Retina (tissue), 1 donor: Measurements from ENCODE around the gene DYDC1.
"Not testable (repeated sequence)": the region's sequence is repeated elsewhere in the genome, so short reads cannot be mapped to it uniquely, and the experiment has no call there.

Experiments
- DNase-seq: peaks from one replicate; pipeline ENCODE4 v3.0.0-alpha.2; 2016

DYDC1 gene

DNA sequence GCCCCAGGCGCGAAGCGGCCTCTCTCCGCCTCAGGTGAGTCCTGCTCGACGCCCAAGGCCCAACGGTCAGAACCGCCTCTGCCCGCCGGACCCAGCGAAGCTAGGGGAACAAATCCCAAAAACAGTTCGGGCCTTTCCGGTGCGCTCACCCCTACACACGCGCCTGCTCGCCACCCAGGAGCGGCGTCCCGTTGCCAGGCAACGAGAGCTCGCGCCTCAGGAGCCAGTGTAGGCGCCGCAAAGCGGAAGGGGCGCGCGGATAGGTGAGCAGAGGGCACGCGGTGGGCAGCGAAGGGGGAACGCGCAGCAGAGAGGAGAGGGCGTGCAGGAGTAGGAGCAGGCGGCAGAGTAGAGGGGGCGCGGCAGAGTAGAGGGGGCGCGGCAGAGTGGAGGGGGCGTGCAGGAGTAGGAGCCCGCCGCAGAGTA is at the start of gene DYDC1, which contains the start of gene DYDC2:
DYDC1 (minus strand) TSS at position 193 of the 426 bp plus-strand sequence. CDS start 4,154 bp downstream, outside the sequence.
DYDC2 (plus strand) TSS at position 219 of the 426 bp plus-strand sequence. CDS start 5,663 bp downstream, outside the sequence.
- DNase-seq: peak; percentile 89

DNA sequence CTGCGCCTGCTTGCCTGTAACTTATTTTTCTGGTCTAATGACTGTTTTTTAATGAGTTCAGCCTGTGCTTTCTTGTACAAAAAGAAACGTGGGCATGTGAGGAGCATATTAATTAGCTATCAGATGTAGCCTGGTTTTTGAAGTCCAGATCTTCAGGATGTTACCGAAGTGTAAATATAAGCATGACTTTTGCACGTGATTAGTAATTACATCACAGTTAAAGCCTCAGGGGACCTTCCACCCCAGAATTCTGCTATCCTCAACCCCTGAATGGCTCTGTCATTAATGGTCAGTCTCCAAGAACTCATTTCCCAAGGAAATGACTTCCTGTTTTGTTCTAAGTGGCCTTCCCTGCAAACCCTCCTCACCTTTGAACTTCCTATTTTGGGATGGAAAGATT is 49.6 kb upstream of the DYDC1 start:
- DNase-seq: no peak

DNA sequence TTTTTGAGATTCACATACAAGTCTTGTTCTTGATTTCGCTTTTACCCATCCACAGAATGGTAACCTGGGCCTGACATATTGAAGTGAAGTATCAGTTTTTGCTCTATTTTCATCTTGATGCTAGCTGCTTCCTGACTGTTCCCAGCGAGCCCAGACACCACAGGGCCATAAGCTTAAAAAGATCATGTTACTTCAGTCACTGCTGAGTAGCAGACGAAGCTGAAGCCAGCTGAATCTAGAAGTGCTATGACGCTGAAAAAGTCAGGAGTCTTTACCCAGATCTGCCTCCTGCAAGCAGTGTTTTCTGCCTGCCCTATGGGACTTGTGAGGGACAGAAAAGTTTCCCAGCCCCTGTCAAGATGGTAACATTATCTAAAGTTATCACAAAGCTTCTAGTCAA is 49.1 kb upstream of the DYDC1 start:
- no peak for DNase-seq

DNA sequence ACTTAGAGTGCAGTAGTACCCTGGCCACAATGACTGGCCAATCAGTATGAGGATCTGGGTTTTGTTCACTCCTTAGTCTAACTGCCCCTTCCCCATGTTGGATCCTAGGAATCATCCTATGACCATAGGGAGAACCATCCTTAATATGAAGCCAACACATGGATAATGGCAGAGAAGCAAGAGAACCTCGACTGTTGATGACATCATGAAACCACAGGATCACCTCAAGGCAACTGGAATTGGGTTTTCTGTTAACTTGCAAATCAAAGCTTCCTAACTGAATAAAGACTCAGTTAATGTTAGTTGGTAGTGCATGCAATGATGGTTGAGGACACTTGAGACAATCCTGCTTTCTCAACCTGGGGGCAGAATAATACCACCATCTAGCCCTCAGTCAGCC is 48.5 kb upstream of the DYDC1 start:
- no peak for DNase-seq

DNA sequence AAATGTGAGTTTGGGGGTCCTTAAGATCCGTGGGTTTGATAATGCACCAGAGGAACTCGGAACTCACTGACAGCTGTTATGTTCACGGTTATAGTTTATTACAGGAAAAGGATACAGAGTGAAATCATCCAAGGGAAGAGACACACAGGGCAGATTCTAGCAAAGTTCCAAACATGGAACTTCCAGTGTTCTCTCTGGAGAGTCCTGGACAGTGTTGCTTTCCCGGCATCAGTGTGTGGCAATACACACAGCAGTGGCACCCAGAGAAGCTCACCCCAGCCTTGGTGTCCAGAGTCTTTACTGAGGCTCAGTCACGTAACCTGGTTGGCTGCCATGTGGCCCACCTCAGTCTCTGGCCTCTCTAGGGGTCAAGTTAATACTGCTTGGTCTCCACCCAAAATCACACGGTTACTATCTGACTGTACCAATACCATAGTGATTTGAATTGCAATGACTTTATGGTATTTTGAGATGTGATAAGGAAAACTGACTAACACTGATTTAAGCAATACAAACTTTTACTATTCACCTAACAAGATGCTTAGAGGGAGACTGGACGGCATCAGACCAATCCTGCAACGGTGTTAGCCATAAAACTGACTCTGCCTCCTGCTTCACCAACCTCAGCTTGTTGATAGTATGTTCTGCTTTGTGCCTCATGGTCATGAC is 43.7 kb upstream of the DYDC1 start:
- DNase-seq: no peak

DNA sequence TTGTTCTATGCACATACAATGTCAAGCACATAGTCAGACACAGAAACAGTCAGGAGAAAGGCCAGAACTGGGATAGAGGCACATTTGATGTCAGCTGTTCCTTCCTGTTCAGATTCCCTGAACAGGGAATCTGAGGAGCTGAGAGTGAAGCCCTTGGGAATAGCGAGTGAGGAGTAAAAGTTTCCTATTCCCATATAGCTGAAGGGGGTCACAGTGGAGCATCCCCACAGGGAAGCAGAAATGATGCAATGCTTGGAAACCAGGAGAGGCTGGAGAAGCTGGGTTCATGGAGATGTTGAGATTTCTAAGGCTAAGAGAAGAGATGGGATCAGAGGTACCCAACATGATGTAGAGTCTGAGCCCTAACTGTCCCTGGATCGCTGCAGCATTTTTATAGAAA is 40.5 kb upstream of the DYDC1 start:
- DNase-seq: no peak

DNA sequence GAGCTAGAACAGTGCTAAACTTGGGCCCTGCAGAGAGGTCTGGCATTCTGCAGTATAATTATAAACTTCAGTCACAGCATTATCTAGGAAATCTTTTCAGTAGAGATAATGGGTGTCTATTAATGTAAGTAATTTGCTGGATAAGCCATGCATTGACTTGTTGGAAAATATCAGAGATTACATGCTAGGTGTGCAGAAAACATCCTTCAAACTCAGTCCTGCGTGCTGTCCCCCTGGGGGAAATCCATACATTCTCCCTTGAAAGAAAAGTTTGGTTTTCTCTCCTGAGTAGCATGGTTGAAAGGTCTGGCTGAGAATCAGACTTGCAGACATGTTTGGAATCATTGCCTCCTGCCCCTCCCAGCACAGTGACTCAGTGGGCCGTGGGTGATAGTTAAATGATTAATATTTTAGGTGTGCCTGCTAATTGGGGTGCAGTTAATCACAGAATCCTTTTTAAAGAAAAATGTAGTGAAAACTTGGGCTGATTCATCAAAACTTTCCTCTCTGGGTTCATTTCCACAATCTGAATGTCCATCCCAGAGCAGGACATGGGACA is 37.9 kb upstream of the DYDC1 start:
- DNase-seq: no peak

DNA sequence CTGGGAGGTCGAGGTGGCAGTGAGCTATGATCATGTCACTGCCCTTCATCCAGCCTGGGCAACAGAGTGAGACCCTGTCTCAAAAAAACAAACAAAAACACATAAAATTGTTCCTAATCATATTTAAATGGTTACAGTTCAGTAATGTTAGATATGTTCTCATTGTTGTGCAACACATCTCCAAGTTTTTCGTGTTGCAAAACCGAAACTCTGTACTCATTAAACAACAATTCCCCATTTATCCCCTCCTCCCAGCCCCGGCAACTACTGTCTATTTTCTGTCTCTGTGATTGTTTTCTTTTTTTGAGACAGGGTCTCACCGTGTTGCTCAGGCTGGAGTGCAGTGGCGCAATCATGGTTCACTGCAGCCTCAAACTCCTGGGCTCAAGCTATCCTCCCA is 35.7 kb upstream of the DYDC1 start:
- DNase-seq: no peak

DNA sequence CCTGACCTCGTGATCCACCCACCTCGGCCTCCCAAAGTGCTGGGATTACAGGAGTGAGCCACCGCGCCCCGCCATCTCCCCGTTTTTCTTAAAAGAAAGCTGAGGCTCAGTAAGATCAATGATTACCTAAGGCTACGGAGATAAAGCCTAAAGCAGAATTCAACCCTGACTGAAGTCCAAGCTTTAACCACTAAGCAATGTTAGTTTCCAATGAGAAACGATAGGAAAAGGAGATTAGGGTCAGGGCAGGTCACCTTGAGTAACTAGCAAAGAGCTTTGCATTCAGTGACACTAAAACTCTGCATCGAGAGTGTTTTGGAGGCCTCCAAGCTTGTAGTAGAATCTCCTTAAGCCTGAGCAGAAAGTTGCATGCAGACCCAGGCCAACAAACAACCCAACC is 34.2 kb upstream of the DYDC1 start:
- no peak for DNase-seq

DNA sequence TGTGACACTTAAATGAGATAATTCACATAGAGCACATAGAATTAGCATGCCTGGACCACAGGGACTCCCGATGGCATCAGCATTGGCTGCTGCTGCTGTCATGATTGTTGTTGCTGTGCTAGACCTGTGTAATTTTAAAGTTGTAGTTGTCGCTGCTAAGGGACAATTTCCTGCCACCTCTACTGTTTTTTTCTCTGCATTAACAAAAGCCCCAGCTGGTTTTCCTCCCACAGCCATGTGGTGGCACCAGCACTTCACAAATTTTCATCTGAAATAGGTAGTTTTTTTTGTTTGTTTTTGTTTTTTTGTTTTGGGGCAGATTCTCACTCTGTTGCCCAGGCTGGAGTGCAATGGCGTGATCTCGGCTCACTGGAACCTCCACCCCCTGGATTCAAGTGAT is 26.4 kb upstream of the DYDC1 start:
- peak; percentile 38 for DNase-seq

DNA sequence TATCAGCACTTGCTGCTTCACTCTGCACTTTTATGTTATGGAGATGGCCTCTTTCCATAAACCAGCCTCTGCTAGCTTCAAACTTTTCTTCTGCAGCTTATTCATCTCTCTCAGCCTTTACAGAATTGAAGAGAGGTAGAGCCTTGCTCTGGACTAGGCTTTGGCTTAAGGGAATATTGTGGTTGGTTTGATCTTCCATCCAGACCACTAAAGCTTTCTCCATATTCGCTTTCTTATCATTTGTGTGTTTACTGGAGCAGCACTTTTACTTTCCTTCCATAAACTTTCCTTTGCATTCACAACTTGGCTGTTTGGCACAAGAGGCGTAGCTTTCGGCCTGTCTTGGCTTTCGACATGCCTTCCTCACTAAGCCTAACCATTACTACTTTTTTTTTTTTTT is 23.6 kb upstream of the DYDC1 start:
- DNase-seq: no peak

DNA sequence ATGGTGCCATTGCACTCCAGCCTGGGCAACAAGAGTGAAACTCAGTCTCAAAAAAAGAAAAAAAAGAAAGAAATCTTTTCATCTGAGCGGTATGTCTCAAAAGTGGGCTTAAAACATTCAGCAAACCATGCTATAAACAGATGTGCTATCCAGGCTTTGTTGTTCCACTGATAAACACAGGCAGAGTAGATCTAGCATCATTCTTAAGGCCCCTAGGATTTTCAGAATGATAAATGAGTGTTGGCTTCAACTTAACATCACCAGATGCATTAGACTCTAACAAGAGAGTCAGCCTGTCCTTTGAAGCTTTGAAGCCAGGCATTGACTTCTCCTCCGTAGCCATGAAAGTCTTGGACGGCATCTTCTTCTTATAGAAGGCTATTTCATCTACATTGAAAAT is 23.1 kb upstream of the DYDC1 start:
- DNase-seq: no peak

DNA sequence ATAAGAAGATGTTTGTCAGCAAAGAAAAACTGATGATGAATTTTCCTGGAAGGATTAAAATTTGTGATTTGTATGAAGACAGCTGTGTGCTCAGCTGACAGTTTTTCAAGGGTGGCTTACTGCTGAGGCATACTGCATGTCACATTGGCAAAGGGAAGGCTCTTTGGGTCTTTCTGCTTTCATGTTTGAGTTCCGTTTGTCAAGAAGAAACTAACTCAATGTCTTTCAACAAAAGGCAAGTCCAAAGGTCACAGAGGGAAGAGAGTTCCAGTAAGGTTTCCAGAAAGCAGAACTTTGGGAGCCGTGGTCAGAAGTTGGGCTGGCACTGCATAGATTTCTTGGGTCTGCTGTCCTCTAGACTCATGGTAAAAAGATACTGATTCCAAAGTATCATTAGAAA is 16.9 kb upstream of the DYDC1 start:
- DNase-seq: no peak

DNA sequence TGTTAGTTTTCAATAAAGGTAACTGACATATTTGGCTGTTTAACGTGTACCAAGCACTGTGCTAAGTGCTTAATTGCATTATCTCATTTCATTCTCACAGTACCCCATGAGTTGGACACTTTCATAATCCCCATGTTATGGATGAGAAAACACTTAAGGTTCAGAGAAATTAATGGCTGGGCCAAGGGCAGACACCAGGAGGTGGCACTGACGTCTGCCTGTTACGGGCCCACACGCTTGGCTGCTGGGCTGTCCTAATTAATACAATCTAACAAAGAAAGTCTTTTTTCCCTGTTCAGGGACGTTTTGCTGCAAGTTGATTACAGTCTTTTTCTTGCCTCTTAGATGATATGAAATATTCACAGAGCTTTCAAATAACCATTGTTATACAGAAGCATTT is 16.1 kb upstream of the DYDC1 start:
- peak; percentile 70 for DNase-seq

DNA sequence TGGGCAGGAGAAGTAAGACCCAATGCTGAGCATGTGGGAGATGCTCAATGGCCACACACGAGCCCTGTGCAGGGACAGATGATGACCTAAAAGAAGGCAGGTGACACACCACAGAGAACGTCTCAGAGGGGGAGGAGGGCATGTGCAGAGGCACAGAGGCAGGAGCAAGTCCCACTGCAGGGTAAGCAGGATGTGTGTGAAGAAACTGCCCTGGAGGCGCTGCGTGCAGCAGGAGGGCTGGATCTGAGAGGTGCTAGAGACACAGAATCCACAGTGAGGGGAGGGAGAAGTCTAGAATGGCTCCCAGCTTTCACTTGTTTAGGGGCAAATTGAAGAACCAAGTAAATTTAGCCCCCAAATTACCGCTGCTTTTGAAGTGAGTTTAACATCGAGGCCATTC is 14.9 kb upstream of the DYDC1 start:
- DNase-seq: no peak

DNA sequence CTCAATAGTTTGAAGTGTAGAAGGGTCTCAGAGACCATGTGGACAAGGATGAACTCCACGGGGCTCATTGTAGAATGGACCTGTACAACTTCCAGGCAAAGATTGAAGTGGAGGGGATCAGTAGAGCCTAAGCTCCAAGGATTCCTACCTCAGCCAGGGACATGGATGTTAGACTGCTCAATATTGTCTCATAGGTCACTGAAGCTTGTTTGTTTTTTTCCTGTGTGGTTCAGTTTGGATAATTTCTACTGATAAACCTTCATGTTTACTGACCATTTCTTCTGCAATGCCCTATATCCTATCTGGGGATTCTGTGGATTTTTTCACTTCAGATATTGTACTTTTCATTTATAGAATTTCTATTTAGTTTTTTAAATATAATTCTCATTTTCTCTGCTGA is 9.0 kb upstream of the DYDC1 start:
- no peak for DNase-seq

DNA sequence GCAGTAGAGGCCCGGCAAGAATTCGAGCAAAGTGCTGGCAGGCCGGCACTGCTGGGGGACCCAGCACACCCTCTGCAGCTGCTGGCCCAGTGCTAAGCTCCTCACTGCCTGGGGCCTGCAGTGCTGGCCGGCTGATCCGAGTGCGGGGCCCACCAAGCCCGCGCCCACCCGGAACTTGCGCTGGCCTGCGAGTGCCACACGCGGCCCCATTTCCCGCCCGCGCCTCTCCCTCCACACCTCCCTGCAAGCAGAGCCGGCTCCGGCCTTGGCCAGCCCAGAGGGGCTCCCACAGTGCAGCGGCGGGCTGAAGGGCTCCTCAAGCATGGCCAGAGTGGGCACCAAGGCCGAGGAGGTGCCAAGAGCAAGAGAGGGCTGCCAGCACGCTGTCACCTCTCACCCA is 3.1 kb upstream of the DYDC1 start:
- no peak for DNase-seq

DNA sequence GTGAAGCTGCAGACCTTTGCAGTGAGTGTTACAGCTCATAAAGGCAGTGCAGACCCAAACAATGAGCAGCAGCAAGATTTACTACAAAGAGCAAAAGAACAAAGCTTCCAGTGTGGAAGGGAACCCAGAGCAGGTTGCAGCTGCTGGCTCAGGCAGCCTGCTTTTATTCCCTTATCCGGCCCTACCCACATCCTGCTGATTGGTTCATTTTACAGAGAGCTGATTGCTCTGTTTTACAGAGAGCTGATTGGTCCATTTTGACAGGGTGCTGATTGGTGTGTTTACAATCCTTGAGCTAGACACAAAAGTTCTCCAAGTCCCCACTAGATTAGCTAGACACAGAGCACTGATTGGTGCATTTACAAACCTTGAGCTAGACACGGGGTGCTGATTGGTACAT is 2.4 kb upstream of the DYDC1 start:
- DNase-seq: not testable (repeated sequence)

DNA sequence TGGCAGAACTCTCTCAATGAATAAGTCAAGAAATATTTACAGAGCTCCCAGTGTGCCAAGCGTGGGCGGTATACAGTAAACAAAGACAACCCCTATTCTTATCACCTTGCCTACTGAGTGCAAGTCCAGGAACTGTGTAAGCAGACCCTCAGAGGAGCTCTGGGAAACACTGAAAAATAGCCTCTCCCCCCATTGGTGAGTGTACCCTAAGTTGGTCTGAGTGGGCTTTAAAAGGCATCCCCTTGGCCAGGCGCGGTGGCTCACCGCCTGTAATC is 1.2 kb upstream of the DYDC1 start:
- DNase-seq: no peak

DNA sequence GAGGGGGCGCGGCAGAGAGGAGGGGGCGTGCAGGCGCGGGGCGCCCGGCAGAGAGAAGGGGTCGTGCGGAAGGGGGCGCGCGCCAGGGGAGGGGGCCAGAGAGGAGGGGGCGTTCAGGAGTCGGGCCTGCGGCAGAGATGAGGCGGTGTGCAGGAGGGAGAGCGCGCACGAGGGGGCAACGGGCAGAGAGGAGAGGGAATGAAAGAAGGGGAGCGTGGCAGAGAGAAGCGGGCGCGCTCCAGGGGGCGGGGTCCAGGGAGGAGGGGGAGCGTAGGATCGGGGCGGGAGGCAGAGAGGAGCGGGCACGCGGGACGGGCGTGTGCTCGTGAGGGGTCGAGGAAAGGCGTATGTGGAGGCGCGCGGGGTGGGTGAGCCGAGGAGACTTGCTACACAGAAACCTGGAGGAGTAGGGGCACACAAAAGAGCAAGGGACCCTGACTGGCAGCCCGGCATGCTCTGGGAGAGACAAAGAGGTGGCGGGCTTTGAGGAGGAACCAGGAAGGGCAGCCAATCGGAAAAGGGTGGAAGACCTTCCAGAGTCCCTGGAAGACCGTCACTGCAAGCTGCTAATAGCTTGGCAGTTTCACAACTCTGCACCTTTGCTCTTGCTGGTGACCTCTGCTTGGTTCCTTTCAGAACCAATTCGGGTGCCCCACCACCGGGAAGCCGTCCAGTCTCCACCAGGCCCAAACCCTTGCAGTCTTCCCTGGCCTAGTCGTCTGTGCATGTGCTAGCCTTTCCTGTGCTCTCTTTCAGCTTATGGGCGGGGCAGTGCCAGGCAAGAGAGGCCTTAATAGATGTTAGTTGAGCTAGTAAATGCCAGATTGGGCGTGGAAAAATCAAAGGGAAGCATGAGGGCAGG is 665 bp upstream of the DYDC1 start:
- peak; percentile 82 for DNase-seq

DNA sequence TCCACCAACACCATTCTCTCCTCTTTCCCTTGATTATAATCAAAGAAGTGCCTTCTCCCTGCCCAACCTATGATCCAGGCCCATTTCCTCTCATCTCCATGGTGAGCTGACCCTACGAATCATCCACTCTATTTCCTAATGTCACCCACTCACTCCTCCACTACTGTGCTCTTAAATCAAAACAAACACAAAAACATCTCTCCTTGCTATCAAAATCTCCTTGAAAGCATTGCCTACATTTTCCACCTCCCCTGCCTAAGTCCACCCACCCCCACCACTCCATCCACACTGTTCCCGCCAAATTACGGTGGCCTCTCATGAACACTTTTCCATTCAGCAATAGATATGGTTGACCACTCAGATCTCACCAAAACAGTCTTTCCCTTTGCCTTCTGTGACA is 5.3 kb downstream of the DYDC1 start:
- no peak for DNase-seq

DNA sequence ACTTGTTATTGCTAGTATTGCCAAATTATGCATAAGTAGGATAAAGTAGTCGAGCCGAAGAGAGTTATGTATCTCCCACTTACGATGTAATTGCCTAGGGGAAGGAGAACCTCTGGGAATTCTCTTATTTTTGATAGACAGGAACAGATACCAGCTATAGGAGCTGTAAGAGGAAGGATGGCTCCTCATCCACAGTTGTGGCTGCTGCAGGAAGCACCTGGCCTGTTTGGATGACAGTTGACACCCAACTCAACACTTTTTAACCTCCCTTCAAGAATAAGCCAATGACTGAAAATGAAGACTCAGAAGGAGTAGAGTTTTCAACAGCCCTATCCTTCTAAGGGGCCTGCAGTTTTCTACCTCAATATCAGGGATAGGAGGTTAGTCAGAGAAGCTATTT is 6.3 kb downstream of the DYDC1 start:
- DNase-seq: no peak

DNA sequence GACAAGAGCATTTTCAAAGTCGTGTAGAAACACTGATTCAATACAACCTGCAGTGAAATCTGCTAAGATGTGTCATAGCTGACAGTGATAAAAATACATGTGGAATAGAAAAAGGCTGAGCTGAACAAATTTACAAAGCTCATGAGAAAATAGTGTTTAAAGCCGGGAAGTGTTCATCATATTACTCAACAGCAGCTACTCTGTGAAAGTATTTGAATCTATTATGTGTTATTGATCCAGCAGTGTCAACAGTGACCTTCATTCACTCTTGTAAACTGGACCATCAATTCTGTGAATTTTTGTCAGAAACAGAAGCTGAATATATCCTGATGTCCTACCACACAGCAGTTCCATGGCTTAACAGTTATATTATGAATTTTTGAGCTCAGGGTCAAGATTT is 11.6 kb downstream of the DYDC1 start:
- DNase-seq: no peak

DNA sequence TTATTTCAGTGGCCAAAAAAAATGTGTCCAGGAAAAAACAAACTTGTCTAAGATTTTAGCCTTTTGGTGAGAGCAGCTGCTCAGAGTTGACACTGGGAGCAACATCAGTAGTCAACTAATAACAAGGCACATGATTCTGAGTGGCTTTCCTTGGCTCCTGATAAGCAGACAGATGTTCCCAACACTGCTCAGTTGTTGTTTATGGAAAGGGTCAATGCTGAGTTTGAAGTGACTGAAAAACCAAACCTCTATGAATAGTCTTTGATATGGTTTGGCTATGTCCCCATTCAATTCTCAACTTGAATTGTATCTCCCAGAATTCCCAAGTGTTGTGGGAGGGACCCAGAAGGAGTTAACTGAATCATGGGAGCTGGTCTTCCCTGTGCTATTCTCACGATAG is 12.3 kb downstream of the DYDC1 start:
- no peak for DNase-seq
